HepG2 (cell line): ENCODE data around the gene USP40. TPM values are rescaled to one million over a fixed set of nuclear protein-coding genes. Genes with fewer than 3 reads are reported as not detected.

Experiments
- CENPT ChIP-seq: sonication (generic); formaldehyde crosslinking; IDR thresholded peaks from 2 replicates; pipeline ENCODE4 v1.8.0; 2022; ENCODE audit warnings: low read depth, mild to moderate bottlenecking, moderate library complexity, missing genetic modification reagents
- MAF1 ChIP-seq: sonication (generic); formaldehyde crosslinking; IDR thresholded peaks from 2 replicates; pipeline ENCODE4 v1.5.0; 2020; ENCODE audit warnings: missing genetic modification reagents, borderline replicate concordance
- MED8 ChIP-seq: sonication (generic); formaldehyde crosslinking; IDR thresholded peaks from 2 replicates; pipeline ENCODE4 v1.8.1; 2023; ENCODE audit warnings: mild to moderate bottlenecking, missing genetic modification reagents; ENCODE audit not compliant: insufficient replicate concordance
- SMAD9 ChIP-seq: sonication (generic); formaldehyde crosslinking; IDR thresholded peaks from 2 replicates; pipeline ENCODE4 v1.5.1; 2020; ENCODE audit warnings: mild to moderate bottlenecking, missing genetic modification reagents
- TARDBP ChIP-seq: sonication (generic); formaldehyde crosslinking; IDR thresholded peaks from 2 replicates; pipeline ENCODE4 v1.8.0; 2022; ENCODE audit warnings: mild to moderate bottlenecking, missing genetic modification reagents
- TERF1 ChIP-seq: sonication (generic); formaldehyde crosslinking; IDR thresholded peaks from 2 replicates; pipeline ENCODE4 v1.8.0; 2022; ENCODE audit warnings: mild to moderate bottlenecking, missing genetic modification reagents, moderate library complexity
- YY1 ChIP-seq: IDR thresholded peaks from 2 replicates; pipeline ENCODE4 v1.6.1; 2011; ENCODE audit warnings: low read length, low read depth, moderate library complexity, mild to moderate bottlenecking; ENCODE audit not compliant: insufficient read depth, insufficient replicate concordance
- ZNF142 ChIP-seq: sonication (generic); formaldehyde crosslinking; IDR thresholded peaks from 2 replicates; pipeline ENCODE4 v1.4.0; 2020; ENCODE audit warnings: missing genetic modification reagents
- ZNF616 ChIP-seq: sonication (generic); formaldehyde crosslinking; IDR thresholded peaks from 2 replicates; pipeline ENCODE4 v1.5.0; 2020; ENCODE audit warnings: low read depth, mild to moderate bottlenecking, missing genetic modification reagents
- ZNF720 ChIP-seq: sonication (generic); formaldehyde crosslinking; IDR thresholded peaks from 2 replicates; pipeline ENCODE4 v1.4.0; 2020; ENCODE audit warnings: missing genetic modification reagents
- ZNF777 ChIP-seq: sonication (generic); formaldehyde crosslinking; IDR thresholded peaks from 2 replicates; pipeline ENCODE4 v1.4.0; 2020; ENCODE audit warnings: missing genetic modification reagents
- ZNF816 ChIP-seq: sonication (generic); formaldehyde crosslinking; IDR thresholded peaks from 2 replicates; pipeline ENCODE4 v1.8.0; 2022; ENCODE audit warnings: missing genetic modification reagents, mild to moderate bottlenecking, borderline replicate concordance
- ZNF841 ChIP-seq: sonication (generic); formaldehyde crosslinking; IDR thresholded peaks from 2 replicates; pipeline ENCODE4 v1.8.1; 2023; ENCODE audit warnings: missing genetic modification reagents, borderline replicate concordance
- polyA plus RNA-seq, 8 experiments: library from polyadenylated mRNA; depleted of rRNA in 3 of 8; stranded (reverse) in 7 of 8; unstranded in 1 of 8; fragments of >200 nt; fragmentation: Illumina TruSeq in 4 of 8; extraction: Trizol in 4 of 8; gene quantifications; 2 replicates each; pipeline versions ENCODE4 v1.2.1 to v1.2.3, GENCODE V29; 2011 to 2016; ENCODE audit warnings: low read depth in 4 of 8, missing spikeins in 1 of 8, mixed read lengths in 1 of 8; ENCODE audit not compliant: insufficient read depth in 1 of 8
- total RNA-seq, 5 experiments: library from RNA; depleted of rRNA; stranded (reverse); fragments of >200 nt; fragmentation: Illumina TruSeq; extraction: Trizol; gene quantifications; 2 replicates each; pipeline ENCODE4 v1.2.3, GENCODE V29; 2016; ENCODE audit warnings: low read depth in 1 of 5
- TF ChIP-seq, protein P1 (sequence below): sonication (generic); formaldehyde crosslinking; IDR thresholded peaks from 2 replicates; pipeline ENCODE4 v1.5.1; 2020; ENCODE audit warnings: mild to moderate bottlenecking, missing genetic modification reagents, moderate library complexity
- TF ChIP-seq, protein P2 (sequence below): sonication (generic); formaldehyde crosslinking; conservative IDR thresholded peaks from 2 replicates; pipeline ENCODE4 v1.4.0; 2020; ENCODE audit warnings: missing genetic modification reagents
- TF ChIP-seq, protein P3 (sequence below): sonication (generic); formaldehyde crosslinking; IDR thresholded peaks from 2 replicates; pipeline ENCODE4 v1.4.0; 2020; ENCODE audit warnings: missing genetic modification reagents

USP40 gene
- total and polyA plus RNA-seq, 2 of the 13 experiments (the other 11 are each of a cell fraction or from before 2014, with no cell fraction given) = 41.0 to 46.3 TPM

- TF ChIP-seq ZNF142 (CRISPR knock-in tag) (peak; percentile 79), MAF1 (CRISPR knock-in tag) (no peak), ZNF777 (CRISPR knock-in tag) (peak; percentile 41; the same call in 1 of the 2 replicates), CENPT (CRISPR knock-in tag) (peak; percentile 75; the same call in 1 of the 2 replicates), SMAD9 (CRISPR knock-in tag) (peak; percentile 97; the same call in 1 of the 2 replicates), ZNF841 (CRISPR knock-in tag) (no peak), ZNF616 (CRISPR knock-in tag) (peak; percentile 84; the same call in 1 of the 2 replicates), MED8 (peak; percentile 77), ZNF720 (CRISPR knock-in tag) (peak; percentile 23; the same call in 1 of the 2 replicates), YY1 (peak; percentile 99), ZNF816 (CRISPR knock-in tag) (peak; percentile 84; the same call in 1 of the 2 replicates), TERF1 (CRISPR knock-in tag) (no peak), TARDBP (CRISPR knock-in tag) (peak; percentile 75; the same call in 1 of the 2 replicates)
- TF ChIP-seq, protein P1, sequence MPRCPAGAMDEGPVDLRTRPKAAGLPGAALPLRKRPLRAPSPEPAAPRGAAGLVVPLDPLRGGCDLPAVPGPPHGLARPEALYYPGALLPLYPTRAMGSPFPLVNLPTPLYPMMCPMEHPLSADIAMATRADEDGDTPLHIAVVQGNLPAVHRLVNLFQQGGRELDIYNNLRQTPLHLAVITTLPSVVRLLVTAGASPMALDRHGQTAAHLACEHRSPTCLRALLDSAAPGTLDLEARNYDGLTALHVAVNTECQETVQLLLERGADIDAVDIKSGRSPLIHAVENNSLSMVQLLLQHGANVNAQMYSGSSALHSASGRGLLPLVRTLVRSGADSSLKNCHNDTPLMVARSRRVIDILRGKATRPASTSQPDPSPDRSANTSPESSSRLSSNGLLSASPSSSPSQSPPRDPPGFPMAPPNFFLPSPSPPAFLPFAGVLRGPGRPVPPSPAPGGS = peak; percentile 97
- TF ChIP-seq, protein P2, sequence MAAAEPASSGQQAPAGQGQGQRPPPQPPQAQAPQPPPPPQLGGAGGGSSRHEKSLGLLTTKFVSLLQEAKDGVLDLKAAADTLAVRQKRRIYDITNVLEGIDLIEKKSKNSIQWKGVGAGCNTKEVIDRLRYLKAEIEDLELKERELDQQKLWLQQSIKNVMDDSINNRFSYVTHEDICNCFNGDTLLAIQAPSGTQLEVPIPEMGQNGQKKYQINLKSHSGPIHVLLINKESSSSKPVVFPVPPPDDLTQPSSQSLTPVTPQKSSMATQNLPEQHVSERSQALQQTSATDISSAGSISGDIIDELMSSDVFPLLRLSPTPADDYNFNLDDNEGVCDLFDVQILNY (CRISPR knock-in tag) = peak; percentile 44; the same call in 1 of the 2 replicates
- TF ChIP-seq, protein P3, sequence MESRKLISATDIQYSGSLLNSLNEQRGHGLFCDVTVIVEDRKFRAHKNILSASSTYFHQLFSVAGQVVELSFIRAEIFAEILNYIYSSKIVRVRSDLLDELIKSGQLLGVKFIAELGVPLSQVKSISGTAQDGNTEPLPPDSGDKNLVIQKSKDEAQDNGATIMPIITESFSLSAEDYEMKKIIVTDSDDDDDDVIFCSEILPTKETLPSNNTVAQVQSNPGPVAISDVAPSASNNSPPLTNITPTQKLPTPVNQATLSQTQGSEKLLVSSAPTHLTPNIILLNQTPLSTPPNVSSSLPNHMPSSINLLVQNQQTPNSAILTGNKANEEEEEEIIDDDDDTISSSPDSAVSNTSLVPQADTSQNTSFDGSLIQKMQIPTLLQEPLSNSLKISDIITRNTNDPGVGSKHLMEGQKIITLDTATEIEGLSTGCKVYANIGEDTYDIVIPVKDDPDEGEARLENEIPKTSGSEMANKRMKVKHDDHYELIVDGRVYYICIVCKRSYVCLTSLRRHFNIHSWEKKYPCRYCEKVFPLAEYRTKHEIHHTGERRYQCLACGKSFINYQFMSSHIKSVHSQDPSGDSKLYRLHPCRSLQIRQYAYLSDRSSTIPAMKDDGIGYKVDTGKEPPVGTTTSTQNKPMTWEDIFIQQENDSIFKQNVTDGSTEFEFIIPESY (CRISPR knock-in tag) = no peak
These were observed at the start of gene USP40 (continued) for GRCh38 chr2:233566141-233566956.
